CMK (cell line): Measurements from ENCODE around the gene FKBP10.

Source experiments
- DNase-seq: peaks from one replicate; pipeline ENCODE4 v3.0.0-alpha.2; 2010; ENCODE audit warnings: low read depth

FKBP10 gene

DNA sequence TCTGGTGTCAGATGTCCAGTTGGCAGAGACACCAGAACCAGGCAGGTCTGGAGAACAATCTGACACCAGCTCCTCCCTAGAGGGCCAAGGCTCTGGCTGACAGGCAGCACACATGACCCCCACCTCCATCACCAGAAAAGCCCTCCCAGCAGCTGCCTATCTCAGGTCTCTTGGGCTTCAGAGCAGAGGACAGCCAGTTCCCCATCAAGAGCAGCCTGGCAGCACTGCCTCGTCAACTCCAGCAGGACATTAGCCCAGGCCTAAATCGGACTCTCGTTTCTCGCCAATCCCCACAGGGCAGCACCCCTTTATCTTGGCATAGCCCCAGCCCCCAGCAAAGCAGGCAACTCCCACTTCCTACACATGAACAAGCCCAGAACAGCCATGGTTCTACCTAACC is 30.7 kb upstream of the FKBP10 start:
- DNase-seq, result no peak

DNA sequence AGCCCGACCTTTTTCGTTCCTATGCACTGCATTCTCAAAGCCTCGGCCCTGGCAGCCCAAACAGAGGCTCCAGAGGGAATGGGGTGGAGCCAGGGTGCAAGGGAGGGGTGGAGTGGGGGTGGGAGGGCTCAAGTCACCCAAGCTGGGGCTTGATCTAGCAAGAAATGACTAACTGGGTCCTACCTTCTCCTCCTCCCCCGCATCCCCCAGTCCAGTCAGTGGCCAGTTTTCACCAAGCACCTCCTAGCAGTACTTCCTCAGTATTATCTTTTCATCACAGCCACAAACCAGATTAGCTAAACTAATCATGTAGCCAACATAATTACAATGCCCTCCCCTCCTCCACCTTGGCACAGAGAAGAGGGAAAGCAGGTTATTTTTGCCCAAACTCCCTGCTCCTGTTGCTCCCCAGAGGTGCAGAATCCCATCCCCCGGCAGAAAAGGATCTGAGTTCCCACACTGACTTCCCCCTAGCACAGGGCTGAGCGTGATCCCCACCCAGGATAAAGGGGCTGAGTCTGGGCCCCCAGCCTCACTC is 28.5 kb upstream of the FKBP10 start:
- peak; percentile 95 for DNase-seq

DNA sequence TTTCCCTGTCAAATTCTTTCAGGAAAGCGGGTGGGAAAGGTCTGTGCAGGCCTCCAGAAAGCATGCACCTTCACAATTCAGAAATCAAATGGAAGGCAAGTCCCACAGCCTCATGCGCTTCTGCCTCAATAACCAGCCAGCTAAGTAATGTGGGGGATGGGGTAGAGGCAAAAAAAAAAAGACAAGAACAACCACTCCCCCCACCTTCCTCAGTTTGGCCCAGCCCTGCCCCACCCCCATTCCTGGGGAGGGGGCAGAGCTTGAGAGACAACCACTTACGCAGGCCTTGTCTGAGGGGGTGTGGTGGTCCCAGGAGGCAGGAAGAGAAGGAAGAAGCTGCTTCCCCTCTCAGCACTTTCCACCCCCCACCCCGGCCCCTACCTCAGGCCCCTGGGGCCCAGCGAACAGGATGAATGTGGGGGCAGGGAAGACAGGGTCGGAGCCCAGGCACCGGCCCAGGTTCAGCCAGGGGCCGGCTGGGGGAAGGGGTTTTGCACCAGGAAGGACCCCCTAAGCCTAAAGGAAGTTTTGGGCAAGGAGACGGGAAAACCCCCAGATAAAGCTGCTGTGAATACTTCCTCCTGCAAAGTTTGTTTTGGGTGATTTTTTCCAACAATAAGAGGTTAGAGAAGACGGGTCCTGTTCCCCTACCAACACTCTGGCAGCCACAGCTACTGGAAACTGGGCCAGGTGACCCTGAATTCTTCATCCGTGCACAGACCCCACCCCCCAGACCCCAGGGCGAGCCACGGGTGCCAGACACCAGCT is 27.5 kb upstream of the FKBP10 start:
- DNase-seq, result peak; percentile 88

DNA sequence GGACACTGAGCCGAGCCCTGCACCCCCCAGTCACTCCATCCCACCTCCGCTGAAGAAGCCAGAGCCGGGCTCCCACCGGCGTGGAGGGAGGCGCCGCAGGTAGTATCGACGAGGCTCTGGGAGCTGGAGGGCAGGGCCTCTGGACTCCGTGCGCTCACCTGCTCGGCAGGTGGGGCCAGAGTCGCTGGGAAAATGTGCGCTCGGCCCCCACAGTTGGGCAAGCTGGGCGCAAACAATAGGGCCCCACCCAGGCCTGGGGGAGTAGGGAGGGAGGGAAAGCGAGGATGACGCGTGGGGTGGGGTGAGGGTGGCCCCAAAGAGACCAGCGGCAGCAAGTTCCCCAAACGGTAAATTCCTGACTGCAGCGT is 27.0 kb upstream of the FKBP10 start:
- no peak for DNase-seq

DNA sequence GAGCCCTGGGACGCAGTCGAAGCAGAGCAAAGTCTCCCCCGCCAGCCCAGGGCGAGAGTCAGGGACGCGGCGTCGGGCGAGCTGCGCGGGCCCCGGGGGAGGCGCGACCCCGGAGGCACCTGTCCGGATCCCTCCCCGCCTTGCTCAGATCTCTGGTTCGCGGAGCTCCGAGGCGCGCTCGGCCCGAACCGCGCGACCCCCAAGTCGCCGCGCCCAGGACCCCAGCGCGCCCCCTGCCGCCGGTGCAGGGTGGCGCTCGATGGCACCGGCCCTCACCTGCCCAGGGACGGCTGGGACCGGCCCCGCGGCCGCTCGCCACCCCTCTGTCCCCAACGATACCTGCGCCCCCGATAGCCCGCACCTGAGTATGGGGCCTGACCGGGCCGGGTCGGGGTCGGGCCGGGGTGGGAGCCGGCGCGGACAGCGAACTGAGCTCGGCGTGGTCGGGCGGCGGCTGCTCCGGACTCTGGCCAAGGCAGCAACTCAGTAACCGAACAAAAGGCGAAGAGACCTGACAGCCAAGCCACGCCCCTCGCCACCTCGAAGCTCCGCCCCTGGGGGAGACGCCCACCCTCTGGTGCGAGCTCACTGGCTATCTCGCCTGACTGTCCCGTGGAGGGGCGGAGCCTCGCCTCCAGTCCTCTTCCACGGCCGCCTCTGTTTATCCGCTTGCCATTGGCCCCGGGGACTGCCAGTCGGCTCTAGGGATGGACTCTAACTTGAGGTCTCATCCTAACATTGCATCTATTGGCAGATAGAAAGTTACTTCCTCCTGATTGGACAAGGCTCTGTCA is 26.4 kb upstream of the FKBP10 start, which contains the start of gene JUP:
Gene JUP (minus strand): TSS at position 485 of the 794 bp plus-strand sequence. CDS start 14,857 bp downstream, outside the sequence.
- peak; percentile 98 for DNase-seq

DNA sequence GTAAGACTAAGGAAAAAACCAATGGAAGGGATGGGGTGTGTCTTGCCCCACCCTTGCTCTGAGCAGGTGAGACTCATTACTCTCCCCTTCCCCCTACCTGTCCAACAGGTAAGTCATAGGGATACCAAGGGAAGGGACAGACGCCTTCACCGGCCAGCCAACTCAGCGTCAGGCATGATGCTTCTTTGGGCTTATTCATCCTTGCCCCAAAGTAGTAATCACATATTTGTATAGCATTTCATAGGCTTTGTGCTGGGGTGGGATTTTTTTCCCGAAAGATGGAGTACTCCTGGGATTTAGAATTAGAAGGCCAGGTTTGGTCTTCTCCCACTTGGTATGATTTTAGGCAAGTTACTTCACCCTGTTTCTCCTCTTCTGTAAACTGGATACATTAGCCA is 25.8 kb upstream of the FKBP10 start:
- DNase-seq, result no peak

DNA sequence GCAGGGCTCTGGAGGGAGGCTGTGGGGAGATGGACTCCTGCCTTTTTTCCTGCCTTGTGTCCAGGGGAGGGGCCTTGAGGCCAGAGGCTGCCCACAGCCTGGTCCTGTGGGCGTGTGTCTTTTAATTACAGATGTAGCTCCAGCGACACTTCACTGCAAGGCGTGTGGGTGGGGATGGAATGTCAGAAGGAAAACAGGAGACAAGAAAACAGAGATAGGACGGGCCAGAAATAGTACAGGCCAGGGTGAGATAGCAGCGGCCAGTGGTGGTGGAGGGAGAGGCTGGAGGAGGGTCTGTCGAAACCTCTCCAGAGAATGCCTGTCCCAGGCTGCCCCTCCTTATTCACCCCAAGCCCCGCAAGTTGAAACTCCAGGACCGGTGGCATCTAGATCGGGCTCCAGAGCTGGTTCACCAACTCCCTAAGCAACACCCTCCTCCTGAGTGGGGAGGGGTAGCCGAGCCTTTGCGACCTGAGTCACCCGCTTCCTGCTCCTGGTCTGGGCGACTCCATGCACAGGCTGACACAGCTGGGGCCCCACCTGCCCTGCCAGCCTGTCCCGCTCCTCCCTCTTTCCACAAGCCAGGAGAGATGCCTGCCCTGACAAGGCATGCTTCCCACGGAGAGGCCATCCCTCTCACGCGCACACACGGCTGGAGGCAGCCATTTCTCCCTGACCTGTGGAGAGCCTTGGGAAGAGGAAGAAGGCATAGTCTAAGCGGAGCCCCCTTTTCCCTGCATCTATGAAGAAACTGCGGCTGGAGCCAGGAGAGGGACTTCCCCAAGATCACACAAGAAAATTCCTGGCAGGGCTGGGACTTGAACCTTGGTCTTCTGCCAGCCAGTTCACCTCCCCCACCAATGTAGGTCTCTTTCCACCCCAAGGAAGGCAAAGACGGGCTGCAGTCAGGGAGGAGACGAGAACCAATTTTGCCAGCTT is 19.7 kb upstream of the FKBP10 start:
- peak; percentile 75 for DNase-seq

DNA sequence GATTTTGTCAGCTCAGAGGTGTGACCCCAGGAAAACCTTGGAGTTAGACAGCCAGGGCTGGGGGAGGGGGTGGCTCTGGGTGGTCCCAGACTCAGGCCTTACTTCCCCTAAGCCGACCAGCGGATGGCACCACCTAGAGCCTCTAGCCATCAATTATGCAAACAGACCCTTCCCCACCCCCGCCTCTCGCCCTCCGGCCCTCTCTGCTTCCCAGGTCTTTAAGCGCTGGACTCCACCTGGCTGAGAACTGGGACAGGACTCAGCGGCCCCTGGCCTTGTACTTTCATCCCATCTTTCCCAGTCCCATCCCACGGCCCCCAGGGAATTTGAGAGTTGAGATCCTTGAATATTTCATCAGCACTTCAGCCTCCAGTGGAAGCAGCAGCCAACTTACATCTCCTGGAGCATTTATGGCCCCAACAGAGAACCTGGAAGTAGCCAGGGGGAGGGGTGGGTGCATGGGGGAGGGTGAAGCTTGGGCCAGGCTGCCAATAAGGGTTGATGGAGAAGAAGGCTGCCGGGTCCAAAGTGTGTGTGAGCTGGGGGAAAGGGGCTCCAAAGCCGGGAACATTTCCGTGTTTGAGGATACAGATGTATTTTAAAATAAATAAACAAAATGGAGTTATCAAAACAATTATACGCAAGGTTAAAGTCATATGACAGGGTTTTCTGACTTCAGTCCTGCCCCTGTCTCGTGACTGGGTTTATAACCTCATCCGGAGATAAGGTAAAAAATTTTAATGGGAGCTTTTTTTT is 18.8 kb upstream of the FKBP10 start:
- no peak for DNase-seq

DNA sequence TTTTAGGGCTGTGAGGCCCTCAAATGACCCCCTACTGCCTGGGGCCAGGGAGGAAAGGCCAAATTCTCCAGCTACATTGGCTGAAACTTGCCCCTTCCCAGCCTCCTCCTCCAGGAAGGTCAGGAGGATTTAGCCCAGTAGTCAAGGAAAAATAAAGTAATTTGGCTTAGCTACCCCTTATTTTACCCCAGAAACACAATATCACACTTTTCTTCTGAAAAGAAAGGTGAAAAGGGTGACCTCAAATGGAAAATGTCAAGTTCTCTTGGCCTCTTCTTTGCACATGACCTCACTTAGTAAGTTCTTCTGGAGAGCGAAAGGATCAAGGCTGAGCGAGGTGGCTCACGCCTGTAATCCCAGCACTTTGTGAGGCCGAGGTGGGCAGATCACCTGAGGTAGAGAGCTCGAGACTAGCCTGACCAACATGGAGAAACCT is 18.2 kb upstream of the FKBP10 start:
- DNase-seq, result no peak

DNA sequence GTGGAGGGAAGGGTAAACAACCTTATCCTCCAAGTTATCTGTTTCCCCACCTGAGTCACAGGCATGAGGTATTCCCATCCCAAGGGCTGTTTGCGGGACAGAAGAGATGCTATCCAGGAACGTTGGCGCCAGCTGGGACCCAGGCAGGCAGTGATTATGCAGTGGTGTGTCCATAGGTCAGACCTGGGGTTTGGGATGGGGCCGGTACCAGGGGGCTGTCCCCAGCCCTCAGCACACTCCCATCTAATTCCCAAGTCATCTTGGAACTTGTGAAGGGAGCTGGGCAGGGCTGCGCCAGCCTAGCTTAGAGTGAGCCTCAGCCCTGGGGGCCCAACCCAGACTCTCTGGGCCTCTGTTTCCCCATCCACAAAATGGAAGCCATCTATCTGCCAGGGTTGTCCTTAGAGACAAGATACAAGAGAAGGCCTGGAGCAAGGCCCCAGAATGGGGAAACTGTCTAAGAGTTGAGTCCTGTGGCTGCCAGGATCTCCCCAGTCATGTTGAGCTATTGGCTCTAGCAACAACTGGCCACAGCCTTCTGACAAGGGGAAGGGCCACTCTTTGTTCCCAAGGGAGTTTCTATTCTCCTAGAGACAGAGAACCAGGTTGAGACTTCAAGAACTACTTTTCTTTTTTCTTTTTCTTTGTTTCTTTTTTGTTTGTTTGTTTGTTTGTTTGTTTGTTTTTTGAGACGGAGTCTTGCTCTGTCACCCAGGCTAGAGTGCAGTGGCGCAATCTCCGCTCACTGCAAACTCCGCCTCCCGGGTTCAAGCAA is 16.5 kb upstream of the FKBP10 start:
- DNase-seq, result no peak

DNA sequence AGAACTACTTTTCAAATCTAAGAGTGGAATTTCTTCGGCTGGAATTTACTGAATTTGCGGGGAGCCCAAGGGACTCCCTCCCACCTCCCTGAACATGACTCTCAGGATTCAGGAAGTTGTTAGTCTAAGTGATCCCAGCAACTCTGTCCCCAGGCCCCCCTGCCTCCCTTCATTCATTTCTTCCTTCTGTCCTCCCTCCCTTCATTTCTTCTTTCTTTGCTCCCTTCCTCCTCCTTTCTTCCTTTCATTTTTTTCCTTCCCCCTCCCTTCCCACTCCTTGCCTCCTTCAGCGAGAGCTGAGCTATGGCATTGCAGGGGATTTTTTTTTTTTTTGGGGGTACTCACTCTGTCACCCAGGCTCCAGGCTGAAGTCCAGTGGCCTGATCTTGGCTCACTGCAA is 15.4 kb upstream of the FKBP10 start:
- no peak for DNase-seq

DNA sequence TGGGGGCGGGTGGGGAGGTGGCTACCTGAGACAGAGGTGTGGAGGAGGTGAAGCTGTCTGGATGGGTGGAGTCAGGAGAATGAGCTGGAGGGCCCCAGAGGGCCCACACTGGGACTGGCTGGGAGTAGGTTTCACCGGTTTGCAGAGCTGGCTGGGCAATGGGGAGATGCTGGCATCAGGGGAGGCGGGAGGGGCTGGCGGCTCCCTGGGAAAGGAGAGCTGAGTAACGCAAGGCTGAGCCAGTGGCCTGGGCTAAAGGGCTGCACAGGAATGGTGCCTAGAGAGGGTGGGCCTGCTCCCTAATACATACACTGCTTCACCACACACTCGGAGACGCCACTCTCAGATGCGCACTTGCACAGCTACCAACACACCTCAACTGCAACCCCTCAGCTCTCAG is 13.4 kb upstream of the FKBP10 start:
- no peak for DNase-seq

DNA sequence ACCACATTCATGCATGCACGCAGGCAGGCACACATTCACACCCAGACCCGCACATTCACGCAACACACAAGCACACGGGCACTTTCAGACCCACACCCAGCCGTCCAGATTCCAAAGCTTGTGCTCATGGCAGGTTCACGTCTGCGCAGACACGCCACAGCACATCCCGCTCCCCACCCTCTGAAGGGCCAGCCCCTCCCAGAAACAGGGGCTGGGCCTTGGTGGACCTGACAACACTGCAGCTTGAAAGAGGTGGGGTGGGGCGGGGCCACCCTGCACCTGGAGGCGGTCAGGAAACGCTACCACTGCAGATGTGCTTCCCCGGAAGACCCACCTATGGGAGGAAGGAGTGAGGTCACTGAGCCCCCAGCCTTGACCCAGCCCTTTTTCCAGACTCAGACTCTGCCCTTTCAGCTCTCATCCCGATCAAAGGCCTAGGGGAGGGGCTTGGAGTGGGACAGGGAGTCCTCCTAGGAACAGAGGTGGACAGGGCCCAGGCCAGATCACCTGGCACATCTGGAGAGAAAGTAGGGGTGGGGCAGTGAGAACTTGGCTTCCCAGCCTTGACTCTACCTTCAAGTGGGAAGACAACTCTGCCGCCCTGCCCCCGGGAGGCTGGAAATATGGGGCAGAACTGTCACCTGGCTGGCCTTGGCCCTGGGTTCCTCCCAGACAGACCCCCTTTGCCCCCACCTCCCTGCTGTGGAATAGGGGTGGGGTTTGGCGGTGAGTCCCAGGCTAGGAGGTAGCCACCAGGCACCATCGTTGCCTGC is 12.0 kb upstream of the FKBP10 start:
- no peak for DNase-seq

DNA sequence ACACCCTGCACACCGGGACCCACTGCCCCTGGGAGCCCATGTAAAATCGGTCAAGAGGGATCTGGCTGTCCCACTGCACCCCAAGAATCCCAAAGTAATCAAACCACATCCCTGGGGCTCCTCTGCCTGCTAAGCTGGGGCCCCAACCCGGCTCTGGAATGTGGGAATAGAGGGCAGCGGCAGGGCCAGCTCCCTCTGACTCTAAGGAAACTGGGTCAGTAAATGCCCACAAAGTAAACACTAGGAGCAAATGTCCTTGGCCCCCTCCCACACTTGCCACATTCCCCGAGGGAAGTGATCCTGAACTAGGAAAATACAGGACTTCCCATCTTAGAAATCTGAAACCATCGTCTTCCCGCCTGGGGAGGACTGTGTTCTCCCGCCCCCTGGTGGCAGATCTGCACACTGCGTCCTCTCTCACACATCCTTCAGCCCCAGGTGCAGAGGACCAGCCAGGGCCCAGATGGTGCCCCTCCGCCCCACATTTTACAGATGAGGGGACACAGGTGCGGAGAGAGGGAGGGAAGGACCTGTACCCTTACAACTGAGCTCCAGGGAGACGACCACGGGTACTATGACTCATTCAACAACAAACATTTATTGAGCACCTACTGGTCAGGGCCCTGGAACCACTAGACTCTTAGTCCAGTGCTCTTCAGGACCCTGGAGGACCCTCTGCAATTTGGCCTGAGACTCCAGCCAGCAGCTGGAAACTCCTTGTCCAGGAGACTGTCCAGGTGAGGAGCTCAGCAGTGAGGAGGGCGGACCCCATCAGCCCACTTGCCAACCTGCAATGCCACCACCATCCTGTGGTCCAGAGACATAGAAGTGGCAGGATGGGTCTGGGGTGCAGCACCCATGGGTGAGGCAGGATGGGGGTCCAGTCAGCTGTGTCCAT is 11.2 kb upstream of the FKBP10 start:
- no peak for DNase-seq

DNA sequence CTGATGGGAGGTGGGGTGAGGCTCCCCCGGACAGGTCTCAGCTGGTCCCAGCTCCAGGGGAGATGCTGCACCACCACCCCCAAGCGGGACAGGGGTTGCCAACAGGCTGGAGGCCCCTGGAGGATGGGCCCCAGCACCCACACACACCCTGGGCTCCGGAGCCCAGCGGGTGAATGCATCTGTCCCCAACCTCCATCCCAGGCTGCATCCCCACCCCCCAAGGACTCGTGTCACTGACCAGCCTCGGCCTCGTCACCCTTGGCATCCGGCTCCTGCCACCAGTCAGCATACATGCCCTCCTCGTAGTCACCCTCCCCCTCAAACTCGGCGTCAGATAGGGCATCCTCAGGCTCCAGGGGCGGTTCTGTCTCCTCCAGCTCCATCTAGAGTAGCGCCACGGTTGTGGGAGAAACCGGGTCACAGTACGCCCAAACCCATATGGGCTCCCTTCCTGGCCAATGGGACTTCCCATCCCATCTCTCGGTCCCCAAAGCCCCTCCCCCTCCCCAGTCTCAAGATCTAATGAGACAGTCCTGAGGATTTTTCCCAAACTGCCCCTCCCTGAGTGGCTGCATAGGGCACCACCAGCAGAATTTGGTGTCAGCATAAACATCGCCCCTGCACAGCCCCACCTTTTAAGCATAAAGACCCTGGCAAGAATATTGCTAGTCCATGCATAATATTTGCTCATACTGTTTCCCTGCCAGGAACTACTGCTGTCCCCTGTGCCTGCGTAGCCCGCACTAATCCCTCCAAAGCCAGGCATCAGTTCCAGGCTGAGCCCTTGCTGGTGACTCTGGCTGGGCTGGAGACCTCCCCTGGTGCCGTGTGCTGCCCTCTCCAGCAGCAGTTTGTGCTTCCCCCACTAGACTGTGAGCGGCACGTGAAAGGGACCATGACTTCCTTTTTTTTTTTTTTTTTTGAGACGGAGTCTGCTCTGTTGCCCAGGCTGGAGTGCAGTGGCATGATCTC is 9.5 kb upstream of the FKBP10 start:
- no peak for DNase-seq

DNA sequence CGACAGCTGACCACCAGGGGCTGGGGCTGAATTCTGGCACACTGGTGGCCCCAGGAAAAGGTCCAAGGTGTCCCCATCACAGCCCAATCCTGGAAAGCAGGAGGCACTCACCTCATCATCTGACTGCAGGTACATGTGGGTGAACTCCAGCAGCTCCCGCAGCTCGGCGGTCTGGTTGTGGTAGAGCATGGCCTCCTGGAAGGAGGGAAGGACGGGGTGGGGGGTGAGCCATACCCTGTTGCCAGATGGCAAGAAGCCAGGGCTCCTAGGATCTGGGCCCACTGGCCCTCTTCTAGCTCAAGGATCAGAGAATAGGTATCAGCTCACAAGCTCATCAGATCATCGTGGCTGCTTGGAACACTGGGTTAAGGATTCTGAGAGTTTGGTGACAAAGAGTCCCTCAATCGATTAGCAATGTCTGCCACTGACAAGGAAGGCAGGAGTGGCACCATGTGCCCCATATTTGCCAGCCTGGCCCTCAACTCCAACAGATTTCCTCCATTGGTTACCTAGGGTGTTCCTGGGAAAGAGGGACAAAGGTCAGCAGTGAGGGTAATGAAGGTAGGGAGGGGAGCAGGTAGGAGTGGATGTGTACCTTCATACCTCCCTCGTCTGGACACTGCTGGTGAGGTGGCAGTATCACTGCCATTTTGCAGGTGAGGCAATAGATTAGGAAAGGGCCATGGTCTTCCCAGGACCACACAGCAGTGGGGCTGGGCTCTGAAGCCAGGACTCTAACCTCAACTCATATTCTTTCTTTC is 5.9 kb upstream of the FKBP10 start:
- DNase-seq, result no peak
